Ovary (tissue), 3 donors: ENCODE results near the gene CFAP100.

Source experiments
- CTCF ChIP-seq, 3 donors: fragments of 450-650 bp in 2 of 3; fragments of 200-600 bp in 1 of 3; IDR thresholded peaks; one replicate each; pipeline versions ENCODE4 v1.5.1 to v1.8.0; 2016 to 2022; ENCODE audit warnings: antibody characterized with exemption in 3 of 3, mild to moderate bottlenecking in 1 of 3
- EP300 ChIP-seq: sonication (generic); formaldehyde crosslinking; IDR thresholded peaks from one replicate; pipeline ENCODE4 v1.6.1; 2017; ENCODE audit warnings: antibody characterized with exemption
- POLR2A ChIP-seq: fragments of 450-650 bp; IDR thresholded peaks from one replicate; pipeline ENCODE4 v1.6.1; 2017; ENCODE audit warnings: antibody characterized with exemption, mild to moderate bottlenecking, moderate library complexity
- donor health status: DM: no; HTN: no; CAD: no.

GRCh38 chr3:126439968-126440708 is 45.4 kb downstream of the CFAP100 start:
- TF ChIP-seq CTCF (IDR thresholded peaks at IDR 0.05), result no peak
- TF ChIP-seq EP300, result no peak
- no peak for TF ChIP-seq POLR2A
